CD4-positive, alpha-beta memory T cell (primary cell): ENCODE measurements around the gene KRTAP23-1. TPM values are rescaled to one million over a fixed set of nuclear protein-coding genes. Genes with fewer than 3 reads are reported as not detected.

Experiments used
- CTCF ChIA-PET: fragments of 350-600 bp; sonication (Branson Sonifier 250); formaldehyde crosslinking; loops from one replicate; lab custom pipeline; 2021; ENCODE audit warnings: inconsistent platforms; ENCODE audit not compliant: partially characterized antibody; lab: Charles Lee
- POLR2A ChIA-PET: fragments of 350-600 bp; sonication (Branson Sonifier 250); formaldehyde crosslinking; loops from one replicate; lab custom pipeline; 2021; ENCODE audit not compliant: partially characterized antibody; lab: Charles Lee
- DNase-seq, 5 donors: peaks; one replicate each; pipeline versions ENCODE4 v3.0.0 to v3.0.0-alpha.2; 2020 to 2022; ENCODE audit warnings: mixed read lengths in 1 of 5
- H3K27ac ChIP-seq: one replicate; pipeline ENCODE4 v1.7.0; 2013; ENCODE audit warnings: low read depth, low read length
- H3K27me3 ChIP-seq: 2 replicates; pipeline ENCODE4 v1.7.0; 2013; ENCODE audit warnings: mild to moderate bottlenecking, low read length, moderate library complexity; ENCODE audit not compliant: insufficient read depth
- H3K36me3 ChIP-seq: 2 replicates; pipeline ENCODE4 v1.7.0; 2013; ENCODE audit warnings: mild to moderate bottlenecking, low read length, moderate library complexity; ENCODE audit not compliant: insufficient read depth
- H3K4me1 ChIP-seq: 2 replicates; pipeline ENCODE4 v1.7.0; 2013; ENCODE audit warnings: mild to moderate bottlenecking, low read length, moderate library complexity; ENCODE audit not compliant: insufficient read depth
- H3K4me3 ChIP-seq, 2 donors: one replicate each; pipeline ENCODE4 v1.7.0; 2013; ENCODE audit warnings: low read length in 2 of 2, mild to moderate bottlenecking in 1 of 2
- H3K9me3 ChIP-seq, 2 donors: one replicate each; pipeline ENCODE4 v1.7.0; 2013; ENCODE audit warnings: low read length in 2 of 2, control low read depth in 1 of 2; ENCODE audit not compliant: control insufficient read depth in 1 of 2
- H3K27ac Mint-ChIP-seq, 7 donors: one replicate each; pipeline ENCODE4 v1.8.0; 2020 to 2021; ENCODE audit warnings: mixed read lengths in 7 of 7, mild to moderate bottlenecking in 6 of 7, inconsistent platforms in 3 of 7, moderate library complexity in 3 of 7
- H3K27me3 Mint-ChIP-seq, 2 donors: one replicate each; pipeline ENCODE4 v1.8.0; 2020 to 2021; ENCODE audit warnings: mixed read lengths in 2 of 2
- H3K36me3 Mint-ChIP-seq, 2 donors: one replicate each; pipeline ENCODE4 v1.8.0; 2020 to 2021; ENCODE audit warnings: mixed read lengths in 2 of 2, inconsistent platforms in 1 of 2, mild to moderate bottlenecking in 1 of 2
- H3K4me1 Mint-ChIP-seq, 4 donors: one replicate each; pipeline ENCODE4 v1.8.0; 2020 to 2021; ENCODE audit warnings: mixed read lengths in 4 of 4, mild to moderate bottlenecking in 1 of 4
- H3K4me3 Mint-ChIP-seq, 8 donors: one replicate each; pipeline ENCODE4 v1.8.0; 2020 to 2021; ENCODE audit warnings: mixed read lengths in 8 of 8, mild to moderate bottlenecking in 7 of 8, moderate library complexity in 6 of 8, inconsistent platforms in 3 of 8
- H3K9me3 Mint-ChIP-seq, 8 donors: one replicate each; pipeline ENCODE4 v1.8.0; 2020 to 2021; ENCODE audit warnings: mixed read lengths in 8 of 8, mild to moderate bottlenecking in 5 of 8, inconsistent platforms in 3 of 8, moderate library complexity in 1 of 8
- intact Hi-C: fragments of 100-400 bp; cut with micrococcal nuclease; formaldehyde crosslinking; loops from one replicate; pipeline ENCODE4 v1.15.1; 2023
- polyA plus RNA-seq, 2 donors: library from polyadenylated mRNA; unstranded; fragments of 300-500 nt; fragmentation: Illumina TruSeq; gene quantifications; one replicate each; pipeline ENCODE4 v1.2.3, GENCODE V29; 2021
- total RNA-seq, 2 experiments: library from RNA; stranded (reverse); gene quantifications; one replicate each; pipeline ENCODE4 v1.2.3, GENCODE V29; 2021

The KRTAP23-1 gene
- total and polyA plus RNA-seq, 4 experiments from 2014 or later, result not detected

DNA sequence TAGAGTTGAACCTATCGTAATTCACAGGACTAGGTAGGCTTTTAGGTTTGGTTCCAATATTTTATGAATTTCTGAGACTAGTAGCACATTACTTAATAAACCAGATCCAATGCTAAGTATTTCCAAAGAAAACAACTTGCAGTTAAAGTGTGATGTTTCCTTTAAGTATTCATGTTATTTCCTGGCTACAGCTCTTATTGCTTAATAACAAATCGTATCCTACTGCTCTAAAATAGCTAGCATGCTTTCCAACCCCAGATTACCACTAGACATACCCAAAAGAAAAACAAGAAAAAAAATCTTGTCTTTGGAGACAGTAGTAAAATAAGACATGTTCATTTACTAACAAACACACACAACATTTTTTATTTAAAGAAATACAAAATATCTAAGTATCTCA, 11.8 kb downstream of the KRTAP23-1 start:
- no peaks in the 10 kb centered on the region for H3K27me3 Mint-ChIP-seq
- Histone ChIP-seq H3K36me3 (no peaks in the 10 kb centered on the region), H3K27me3 (no peaks in the 10 kb centered on the region), H3K9me3 (no peaks in the 10 kb centered on the region), H3K4me3 (no peak overlapping the region), H3K4me1 (no peaks in the 10 kb centered on the region), H3K27ac (no peak overlapping the region)
- no peak overlapping the region for H3K27ac Mint-ChIP-seq
- CTCF ChIA-PET, result no interaction called here
- POLR2A ChIA-PET, result no interaction called here
- no peaks in the 10 kb centered on the region for H3K36me3 Mint-ChIP-seq
- no peak overlapping the region for H3K4me3 Mint-ChIP-seq
- DNase-seq, result no peak
- intact Hi-C loops, result no loop called here
- H3K4me1 Mint-ChIP-seq, result no peaks in the 10 kb centered on the region
- peaks cover 0 to 2% (median 0%) of the 10 kb centered on the region in 8 donors for H3K9me3 Mint-ChIP-seq

DNA sequence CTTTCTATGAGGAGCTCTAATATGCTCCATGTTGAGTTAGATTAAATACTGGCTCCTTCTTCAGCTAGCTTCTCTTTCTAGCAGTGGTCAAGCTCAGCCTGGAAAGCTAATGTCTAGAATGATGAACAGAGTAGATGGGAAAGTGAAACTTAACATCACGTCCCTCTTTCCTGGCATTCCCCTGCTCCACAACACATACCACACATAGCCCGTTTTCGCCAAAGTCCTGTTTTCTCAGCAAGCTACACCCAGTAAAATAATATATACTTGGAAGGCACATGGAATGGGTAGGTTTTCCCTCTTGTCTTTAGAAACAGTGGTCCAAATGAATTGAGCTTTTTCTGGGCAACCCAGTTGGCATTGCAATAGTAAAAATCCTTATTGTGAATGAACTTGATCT, 14.7 kb downstream of the KRTAP23-1 start:
- DNase-seq, result no peak
- POLR2A ChIA-PET, result no interaction called here
- Histone ChIP-seq H3K9me3 (no peaks in the 10 kb centered on the region), H3K4me3 (no peak overlapping the region), H3K27ac (no peak overlapping the region), H3K36me3 (no peaks in the 10 kb centered on the region), H3K4me1 (no peaks in the 10 kb centered on the region), H3K27me3 (no peaks in the 10 kb centered on the region)
- Mint-ChIP-seq H3K4me3 (no peak overlapping the region), H3K27me3 (no peaks in the 10 kb centered on the region), H3K27ac (no peak overlapping the region), H3K9me3 (peaks cover 0 to 2% (median 0%) of the 10 kb centered on the region in 8 donors), H3K4me1 (no peaks in the 10 kb centered on the region), H3K36me3 (no peaks in the 10 kb centered on the region)
- intact Hi-C loops, result no loop called here
- CTCF ChIA-PET, result interaction anchor here (0.7 kb wide), 1 partner anchor 22 kb away, joined by 3 read pairs; no protein-coding TSS in a partner anchor

DNA sequence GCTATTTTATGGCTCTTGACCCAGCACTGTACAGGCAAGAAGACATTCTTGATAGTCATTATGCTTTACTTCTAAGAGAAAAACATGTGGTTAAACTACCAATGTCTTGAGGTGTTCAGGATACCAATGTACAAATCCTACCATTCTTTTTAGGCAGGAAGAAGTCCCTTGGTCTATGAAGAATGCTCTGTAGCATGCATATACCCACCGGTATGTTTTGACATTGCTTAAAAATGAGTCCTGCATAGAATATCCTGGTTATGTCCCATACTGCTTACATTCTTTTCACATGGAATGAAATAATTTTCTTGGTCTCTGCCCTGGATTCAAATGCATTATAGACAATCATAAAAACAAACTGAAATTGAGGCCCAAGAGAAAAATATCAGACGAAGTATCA, 15.7 kb downstream of the KRTAP23-1 start:
- Mint-ChIP-seq H3K36me3 (no peaks in the 10 kb centered on the region), H3K4me1 (no peaks in the 10 kb centered on the region), H3K4me3 (no peak overlapping the region), H3K27ac (no peak overlapping the region), H3K9me3 (peaks cover 0 to 5% (median under 1%) of the 10 kb centered on the region in 8 donors), H3K27me3 (no peaks in the 10 kb centered on the region)
- no peaks in the 10 kb centered on the region for H3K27me3 ChIP-seq
- no peaks in the 10 kb centered on the region for H3K4me1 ChIP-seq
- CTCF ChIA-PET, result no interaction called here
- DNase-seq, result no peak
- no peak overlapping the region for H3K4me3 ChIP-seq
- H3K36me3 ChIP-seq, result no peaks in the 10 kb centered on the region
- H3K27ac ChIP-seq, result no peak overlapping the region
- no peaks in the 10 kb centered on the region for H3K9me3 ChIP-seq
- intact Hi-C loops, result no loop called here
- POLR2A ChIA-PET, result no interaction called here

DNA sequence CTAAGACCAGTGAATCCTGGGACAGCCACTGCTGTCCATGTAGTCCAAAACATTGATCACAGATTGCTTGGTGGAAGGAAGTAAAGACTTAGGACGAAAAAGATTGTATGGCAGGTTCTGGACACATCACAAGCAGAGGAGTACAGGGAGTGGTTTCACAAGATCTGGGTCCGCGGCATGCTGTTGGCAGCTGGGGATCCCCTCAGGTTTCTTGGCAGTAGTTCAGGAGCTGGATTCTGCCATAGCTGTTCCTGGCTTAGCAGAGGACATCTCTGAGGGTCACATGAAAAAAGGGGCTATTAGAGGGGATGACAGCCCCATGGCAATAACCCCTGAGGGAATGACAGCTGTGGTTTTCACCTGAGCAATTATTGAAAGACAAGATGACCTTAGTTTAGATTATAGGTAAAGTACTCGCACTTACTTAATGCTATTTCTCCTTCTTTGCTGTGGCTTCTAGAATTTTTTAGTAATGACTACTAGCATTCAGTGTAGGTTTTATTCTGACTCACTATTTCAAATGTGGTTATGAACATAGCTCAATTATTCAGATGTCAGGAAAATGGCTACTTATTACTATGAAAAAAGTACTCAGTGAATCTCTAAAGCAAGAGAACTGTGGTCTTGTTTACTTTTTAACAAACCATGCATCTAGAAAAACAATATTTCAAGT, 19.1 kb downstream of the KRTAP23-1 start:
- H3K36me3 Mint-ChIP-seq, result no peaks in the 10 kb centered on the region
- Histone ChIP-seq H3K36me3 (no peaks in the 10 kb centered on the region), H3K27ac (no peak overlapping the region), H3K9me3 (no peaks in the 10 kb centered on the region), H3K4me1 (no peaks in the 10 kb centered on the region), H3K4me3 (no peak overlapping the region), H3K27me3 (no peaks in the 10 kb centered on the region)
- H3K27me3 Mint-ChIP-seq, result no peaks in the 10 kb centered on the region
- ChIA-PET CTCF (interaction anchor here (1.1 kb wide), 1 partner anchor 10 kb away, joined by 3 read pairs; no protein-coding TSS in a partner anchor), POLR2A (no interaction called here)
- no peak for DNase-seq
- H3K4me1 Mint-ChIP-seq, result no peaks in the 10 kb centered on the region
- no peak overlapping the region for H3K27ac Mint-ChIP-seq
- peaks cover 0 to 25% (median 14%) of the 10 kb centered on the region in 8 donors for H3K9me3 Mint-ChIP-seq
- intact Hi-C loops, result no loop called here
- no peak overlapping the region for H3K4me3 Mint-ChIP-seq

DNA sequence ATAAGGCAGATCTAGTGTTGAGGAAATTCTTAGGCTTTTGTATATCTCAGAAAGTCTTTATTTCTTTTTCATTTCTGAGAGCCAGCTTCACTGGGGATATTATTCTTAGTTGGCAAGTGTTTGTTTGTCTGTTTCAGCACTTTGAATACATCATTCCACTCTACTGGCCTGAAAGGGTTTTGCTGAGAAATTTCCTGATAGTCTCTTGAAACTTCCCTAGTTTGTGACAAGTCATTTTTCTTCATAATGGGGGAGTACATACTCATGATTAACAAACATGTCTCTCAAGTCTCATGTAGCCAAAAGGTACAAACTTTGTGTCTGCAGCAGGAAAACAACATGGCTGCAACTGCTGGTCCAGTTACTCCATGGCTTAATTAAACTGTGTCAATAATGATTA, 22.0 kb downstream of the KRTAP23-1 start:
- Mint-ChIP-seq H3K4me1 (no peaks in the 10 kb centered on the region), H3K27ac (no peak overlapping the region), H3K9me3 (peaks cover 0 to 25% (median 14%) of the 10 kb centered on the region in 8 donors), H3K36me3 (no peaks in the 10 kb centered on the region), H3K4me3 (no peak overlapping the region), H3K27me3 (no peaks in the 10 kb centered on the region)
- intact Hi-C loops, result no loop called here
- CTCF ChIA-PET, result no interaction called here
- Histone ChIP-seq H3K27me3 (no peaks in the 10 kb centered on the region), H3K4me1 (no peaks in the 10 kb centered on the region), H3K4me3 (no peak overlapping the region), H3K27ac (no peak overlapping the region), H3K9me3 (no peaks in the 10 kb centered on the region), H3K36me3 (no peaks in the 10 kb centered on the region)
- POLR2A ChIA-PET, result no interaction called here
- DNase-seq, result no peak

DNA sequence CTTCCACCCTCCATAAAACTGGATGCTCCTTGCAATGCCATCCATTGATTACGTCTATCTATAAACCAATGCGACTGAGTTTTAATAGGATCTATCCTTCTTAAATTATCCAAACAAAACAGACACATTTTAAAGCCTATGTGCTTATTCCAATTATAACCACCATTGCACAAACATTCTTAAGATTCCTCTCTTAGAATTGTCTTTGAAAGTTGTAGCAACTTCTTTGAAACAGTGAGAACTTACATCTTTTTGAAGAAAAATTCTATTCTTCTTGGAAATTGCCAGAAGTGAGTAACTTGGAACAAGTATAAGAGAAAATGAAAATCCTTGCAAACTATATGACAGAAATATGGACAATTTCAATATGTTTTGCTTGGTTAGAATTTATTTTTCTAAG, 28.2 kb downstream of the KRTAP23-1 start, which contains the start of gene KRTAP26-1:
Gene KRTAP26-1, minus strand, starts transcription at position 101 of the 400 bp plus-strand sequence. CDS start 280 bp downstream, outside the sequence.
- DNase-seq, result no peak
- Histone ChIP-seq H3K4me1 (no peaks in the 10 kb centered on the region), H3K4me3 (no peak within 1 kb of the TSS), H3K36me3 (no peaks in the 10 kb centered on the region), H3K9me3 (no peaks in the 10 kb centered on the region), H3K27me3 (no peaks in the 10 kb centered on the region), H3K27ac (no peak within 1 kb of the TSS)
- Mint-ChIP-seq H3K4me1 (no peaks in the 10 kb centered on the region), H3K36me3 (no peaks in the 10 kb centered on the region), H3K27me3 (no peaks in the 10 kb centered on the region), H3K9me3 (peaks cover 0 to 5% (median under 1%) of the 10 kb centered on the region in 8 donors), H3K4me3 (no peak within 1 kb of the TSS), H3K27ac (no peak within 1 kb of the TSS)
- CTCF ChIA-PET, result interaction anchor here (1.1 kb wide), 1 partner anchor 21 kb away, joined by 4 read pairs; no protein-coding TSS in a partner anchor
- POLR2A ChIA-PET, result no interaction called here
- intact Hi-C loops, result no loop called here

DNA sequence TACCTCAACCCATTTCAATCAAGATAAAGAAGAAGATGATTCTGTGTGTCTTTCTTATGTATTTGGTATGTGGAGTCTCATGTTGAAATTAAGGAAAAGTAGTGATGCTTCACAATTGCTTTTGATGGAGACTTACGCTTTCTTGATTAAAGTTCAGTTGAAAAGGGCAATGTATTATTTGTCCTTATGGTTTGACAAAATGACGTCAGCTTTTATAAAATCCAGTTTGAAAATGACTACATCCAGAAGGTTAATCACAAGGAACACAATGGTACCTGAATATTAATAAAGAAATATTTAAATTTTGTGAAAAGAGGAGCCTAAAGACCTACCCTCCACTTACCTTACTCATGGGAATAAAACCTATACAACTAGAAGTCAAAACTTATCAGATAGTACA, 32.7 kb downstream of the KRTAP23-1 start:
- Histone ChIP-seq H3K9me3 (no peaks in the 10 kb centered on the region), H3K4me1 (no peaks in the 10 kb centered on the region), H3K36me3 (no peaks in the 10 kb centered on the region), H3K27ac (no peak overlapping the region), H3K4me3 (no peak overlapping the region), H3K27me3 (no peaks in the 10 kb centered on the region)
- Mint-ChIP-seq H3K36me3 (no peaks in the 10 kb centered on the region), H3K27me3 (no peaks in the 10 kb centered on the region), H3K9me3 (peaks cover 0 to 2% (median 0%) of the 10 kb centered on the region in 8 donors), H3K4me3 (no peak overlapping the region), H3K27ac (no peak overlapping the region), H3K4me1 (no peaks in the 10 kb centered on the region)
- ChIA-PET CTCF (no interaction called here), POLR2A (interaction anchor here (0.5 kb wide), 1 partner anchor 29 kb away, joined by 3 read pairs; no protein-coding TSS in a partner anchor)
- no peak for DNase-seq
- intact Hi-C loops, result no loop called here
